GM19467 (cell line): ENCODE results near the gene HSD11B1L.

Source experiments
- ATAC-seq: cut with Tn5 transposase; IDR thresholded peaks from one replicate; pipeline ENCODE4 v1.9.1; 2021; ENCODE audit warnings: mild to moderate bottlenecking, moderate library complexity; ENCODE audit not compliant: unreplicated experiment

The HSD11B1L gene

GRCh38 chr19:5680437-5681368 is at the start of gene HSD11B1L, which contains the start of gene MICOS13:
Gene HSD11B1L, plus strand, starts transcription at chr19:5681027. Its CDS starts 3,806 bp downstream, at chr19:5684833.
Gene MICOS13, minus strand, starts transcription at chr19:5680516. Its CDS starts 30 bp downstream, at chr19:5680486.
- ATAC-seq, result peak; percentile 89

- no peak for ATAC-seq
Measured at GRCh38 chr19:5631567-5632240, 49.1 kb upstream of the HSD11B1L start.

- ATAC-seq, result no peak
Measured at GRCh38 chr19:5632241-5632612, 48.6 kb upstream of the HSD11B1L start.

GRCh38 chr19:5632657-5633056 is 48.2 kb upstream of the HSD11B1L start:
- no peak for ATAC-seq

GRCh38 chr19:5635427-5635826 is 45.4 kb upstream of the HSD11B1L start:
- ATAC-seq, result no peak

GRCh38 chr19:5637971-5638370 is 42.9 kb upstream of the HSD11B1L start:
- ATAC-seq, result no peak

- no peak for ATAC-seq
Measured at GRCh38 chr19:5641171-5641570, 39.7 kb upstream of the HSD11B1L start.

- ATAC-seq, result no peak
Measured at GRCh38 chr19:5642204-5642603, 38.6 kb upstream of the HSD11B1L start.

- no peak for ATAC-seq
Measured at GRCh38 chr19:5643060-5643459, 37.8 kb upstream of the HSD11B1L start.

GRCh38 chr19:5644037-5644436 is 36.8 kb upstream of the HSD11B1L start:
- ATAC-seq, result no peak

GRCh38 chr19:5645409-5645808 is 35.4 kb upstream of the HSD11B1L start:
- ATAC-seq, result no peak

- ATAC-seq, result no peak
Measured at GRCh38 chr19:5646703-5647102, 34.1 kb upstream of the HSD11B1L start.

GRCh38 chr19:5648464-5648863 is 32.4 kb upstream of the HSD11B1L start:
- ATAC-seq, result no peak

- ATAC-seq, result no peak
Measured at GRCh38 chr19:5651361-5651760, 29.5 kb upstream of the HSD11B1L start.

- ATAC-seq, result no peak
Measured at GRCh38 chr19:5652261-5652660, 28.6 kb upstream of the HSD11B1L start.

- no peak for ATAC-seq
Measured at GRCh38 chr19:5654931-5655330, 25.9 kb upstream of the HSD11B1L start.

- ATAC-seq, result no peak
Measured at GRCh38 chr19:5655412-5655811, 25.4 kb upstream of the HSD11B1L start.

- no peak for ATAC-seq
Measured at GRCh38 chr19:5661483-5661882, 19.3 kb upstream of the HSD11B1L start.

GRCh38 chr19:5663904-5664303 is 16.9 kb upstream of the HSD11B1L start:
- no peak for ATAC-seq

- no peak for ATAC-seq
Measured at GRCh38 chr19:5664515-5664914, 16.3 kb upstream of the HSD11B1L start.

- ATAC-seq, result no peak
Measured at GRCh38 chr19:5665781-5666513, 14.9 kb upstream of the HSD11B1L start.
